H1 (cell line): ENCODE data around the gene ARHGEF19. TPM values are rescaled to one million over a fixed set of nuclear protein-coding genes. Genes with fewer than 3 reads are reported as not detected.

Experiments used
- EP300 ChIP-seq, 2 experiments: IDR thresholded peaks; 1 replicate in 1 of 2; 2 replicates in 1 of 2; pipeline ENCODE4 v1.6.1; 2011 to 2012; ENCODE audit warnings: low read depth in 2 of 2, low read length in 2 of 2, mild to moderate bottlenecking in 2 of 2, borderline replicate concordance in 1 of 2, inconsistent platforms in 1 of 2, moderate library complexity in 1 of 2
- RAD21 ChIP-seq, 2 experiments: IDR thresholded peaks in 1 of 2; conservative IDR thresholded peaks in 1 of 2; 2 replicates each; pipeline ENCODE4 v1.6.1; 2011; ENCODE audit warnings: low read depth in 2 of 2, low read length in 2 of 2, improper control_type of control experiment in 1 of 2, inconsistent platforms in 1 of 2, mild to moderate bottlenecking in 1 of 2, moderate library complexity in 1 of 2
- polyA plus RNA-seq, 7 experiments: library from polyadenylated mRNA; depleted of rRNA in 3 of 7; stranded (reverse) in 5 of 7; unstranded in 2 of 7; fragments of >200 nt in 5 of 7; fragments of 200-250 nt in 2 of 7; gene quantifications; 1 replicate in 5 of 7; 2 replicates in 1 of 7; 4 replicates in 1 of 7; pipeline versions ENCODE4 v1.2.1 to v1.2.3, GENCODE V29; 2011 to 2013; ENCODE audit warnings: missing spikeins in 2 of 7, mixed read lengths in 2 of 7
- total RNA-seq: library from RNA; stranded (reverse); fragmentation: NEBNext Ultra II Directional; extraction: Animal tissue kit (Norgen Biotek cat#: 25700); gene quantifications from 2 replicates; pipeline ENCODE4 v1.2.1, GENCODE V29; 2021
- TF ChIP-seq, protein P1 (sequence below): fragments of 300-600 bp; sonication (generic); IDR thresholded peaks from 2 replicates; pipeline ENCODE4 v1.7.1; 2012; ENCODE audit warnings: low read length, moderate library complexity, mild to moderate bottlenecking, inconsistent platforms; ENCODE audit not compliant: insufficient replicate concordance

ARHGEF19 gene
- total and polyA plus RNA-seq, 2 of the 8 experiments (the other 6 are each of a cell fraction or from before 2014, with no cell fraction given): 47.5 to 56.4 TPM

DNA sequence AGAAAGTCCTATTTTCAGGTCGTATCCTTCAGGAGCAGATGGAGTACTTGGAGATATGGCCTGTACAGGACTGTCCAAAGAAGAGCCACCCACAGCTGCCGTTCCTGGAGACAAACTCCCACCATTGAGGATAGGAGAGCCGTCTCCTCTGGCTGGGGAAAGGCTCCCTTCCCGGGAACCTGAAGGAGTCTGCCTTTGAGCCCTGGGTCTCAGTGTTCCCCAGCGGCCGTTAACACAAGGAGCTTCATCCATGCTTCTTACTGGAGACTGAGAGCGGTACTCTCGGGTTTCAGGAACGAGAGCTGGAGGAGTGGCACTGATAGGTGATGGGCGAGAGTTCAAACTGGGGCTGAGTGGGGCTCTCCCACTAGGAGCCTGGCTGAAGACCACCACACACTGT lies 38.9 kb upstream of the ARHGEF19 start (continued):
- TF ChIP-seq, protein P1, sequence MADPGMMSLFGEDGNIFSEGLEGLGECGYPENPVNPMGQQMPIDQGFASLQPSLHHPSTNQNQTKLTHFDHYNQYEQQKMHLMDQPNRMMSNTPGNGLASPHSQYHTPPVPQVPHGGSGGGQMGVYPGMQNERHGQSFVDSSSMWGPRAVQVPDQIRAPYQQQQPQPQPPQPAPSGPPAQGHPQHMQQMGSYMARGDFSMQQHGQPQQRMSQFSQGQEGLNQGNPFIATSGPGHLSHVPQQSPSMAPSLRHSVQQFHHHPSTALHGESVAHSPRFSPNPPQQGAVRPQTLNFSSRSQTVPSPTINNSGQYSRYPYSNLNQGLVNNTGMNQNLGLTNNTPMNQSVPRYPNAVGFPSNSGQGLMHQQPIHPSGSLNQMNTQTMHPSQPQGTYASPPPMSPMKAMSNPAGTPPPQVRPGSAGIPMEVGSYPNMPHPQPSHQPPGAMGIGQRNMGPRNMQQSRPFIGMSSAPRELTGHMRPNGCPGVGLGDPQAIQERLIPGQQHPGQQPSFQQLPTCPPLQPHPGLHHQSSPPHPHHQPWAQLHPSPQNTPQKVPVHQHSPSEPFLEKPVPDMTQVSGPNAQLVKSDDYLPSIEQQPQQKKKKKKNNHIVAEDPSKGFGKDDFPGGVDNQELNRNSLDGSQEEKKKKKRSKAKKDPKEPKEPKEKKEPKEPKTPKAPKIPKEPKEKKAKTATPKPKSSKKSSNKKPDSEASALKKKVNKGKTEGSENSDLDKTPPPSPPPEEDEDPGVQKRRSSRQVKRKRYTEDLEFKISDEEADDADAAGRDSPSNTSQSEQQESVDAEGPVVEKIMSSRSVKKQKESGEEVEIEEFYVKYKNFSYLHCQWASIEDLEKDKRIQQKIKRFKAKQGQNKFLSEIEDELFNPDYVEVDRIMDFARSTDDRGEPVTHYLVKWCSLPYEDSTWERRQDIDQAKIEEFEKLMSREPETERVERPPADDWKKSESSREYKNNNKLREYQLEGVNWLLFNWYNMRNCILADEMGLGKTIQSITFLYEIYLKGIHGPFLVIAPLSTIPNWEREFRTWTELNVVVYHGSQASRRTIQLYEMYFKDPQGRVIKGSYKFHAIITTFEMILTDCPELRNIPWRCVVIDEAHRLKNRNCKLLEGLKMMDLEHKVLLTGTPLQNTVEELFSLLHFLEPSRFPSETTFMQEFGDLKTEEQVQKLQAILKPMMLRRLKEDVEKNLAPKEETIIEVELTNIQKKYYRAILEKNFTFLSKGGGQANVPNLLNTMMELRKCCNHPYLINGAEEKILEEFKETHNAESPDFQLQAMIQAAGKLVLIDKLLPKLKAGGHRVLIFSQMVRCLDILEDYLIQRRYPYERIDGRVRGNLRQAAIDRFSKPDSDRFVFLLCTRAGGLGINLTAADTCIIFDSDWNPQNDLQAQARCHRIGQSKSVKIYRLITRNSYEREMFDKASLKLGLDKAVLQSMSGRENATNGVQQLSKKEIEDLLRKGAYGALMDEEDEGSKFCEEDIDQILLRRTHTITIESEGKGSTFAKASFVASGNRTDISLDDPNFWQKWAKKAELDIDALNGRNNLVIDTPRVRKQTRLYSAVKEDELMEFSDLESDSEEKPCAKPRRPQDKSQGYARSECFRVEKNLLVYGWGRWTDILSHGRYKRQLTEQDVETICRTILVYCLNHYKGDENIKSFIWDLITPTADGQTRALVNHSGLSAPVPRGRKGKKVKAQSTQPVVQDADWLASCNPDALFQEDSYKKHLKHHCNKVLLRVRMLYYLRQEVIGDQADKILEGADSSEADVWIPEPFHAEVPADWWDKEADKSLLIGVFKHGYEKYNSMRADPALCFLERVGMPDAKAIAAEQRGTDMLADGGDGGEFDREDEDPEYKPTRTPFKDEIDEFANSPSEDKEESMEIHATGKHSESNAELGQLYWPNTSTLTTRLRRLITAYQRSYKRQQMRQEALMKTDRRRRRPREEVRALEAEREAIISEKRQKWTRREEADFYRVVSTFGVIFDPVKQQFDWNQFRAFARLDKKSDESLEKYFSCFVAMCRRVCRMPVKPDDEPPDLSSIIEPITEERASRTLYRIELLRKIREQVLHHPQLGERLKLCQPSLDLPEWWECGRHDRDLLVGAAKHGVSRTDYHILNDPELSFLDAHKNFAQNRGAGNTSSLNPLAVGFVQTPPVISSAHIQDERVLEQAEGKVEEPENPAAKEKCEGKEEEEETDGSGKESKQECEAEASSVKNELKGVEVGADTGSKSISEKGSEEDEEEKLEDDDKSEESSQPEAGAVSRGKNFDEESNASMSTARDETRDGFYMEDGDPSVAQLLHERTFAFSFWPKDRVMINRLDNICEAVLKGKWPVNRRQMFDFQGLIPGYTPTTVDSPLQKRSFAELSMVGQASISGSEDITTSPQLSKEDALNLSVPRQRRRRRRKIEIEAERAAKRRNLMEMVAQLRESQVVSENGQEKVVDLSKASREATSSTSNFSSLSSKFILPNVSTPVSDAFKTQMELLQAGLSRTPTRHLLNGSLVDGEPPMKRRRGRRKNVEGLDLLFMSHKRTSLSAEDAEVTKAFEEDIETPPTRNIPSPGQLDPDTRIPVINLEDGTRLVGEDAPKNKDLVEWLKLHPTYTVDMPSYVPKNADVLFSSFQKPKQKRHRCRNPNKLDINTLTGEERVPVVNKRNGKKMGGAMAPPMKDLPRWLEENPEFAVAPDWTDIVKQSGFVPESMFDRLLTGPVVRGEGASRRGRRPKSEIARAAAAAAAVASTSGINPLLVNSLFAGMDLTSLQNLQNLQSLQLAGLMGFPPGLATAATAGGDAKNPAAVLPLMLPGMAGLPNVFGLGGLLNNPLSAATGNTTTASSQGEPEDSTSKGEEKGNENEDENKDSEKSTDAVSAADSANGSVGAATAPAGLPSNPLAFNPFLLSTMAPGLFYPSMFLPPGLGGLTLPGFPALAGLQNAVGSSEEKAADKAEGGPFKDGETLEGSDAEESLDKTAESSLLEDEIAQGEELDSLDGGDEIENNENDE: no peak
- TF ChIP-seq EP300 (IDR thresholded peaks at IDR 0.05; ENCODE audit: borderline replicate concordance in 1 of 2, low read depth in 2 of 2, low read length in 2 of 2) (no peak), RAD21 (IDR thresholded peaks at IDR 0.05 in 1 of 2, conservative IDR thresholded peaks at IDR 0.05 in 1 of 2; ENCODE audit: low read depth in 2 of 2, low read length in 2 of 2) (no peak)
